Gastroesophageal sphincter (tissue), 4 donors: ENCODE measurements around the gene SCUBE3. TPM values are rescaled to one million over a fixed set of nuclear protein-coding genes. Genes with fewer than 3 reads are reported as not detected.
A peak's percentile ranks its signal among the peaks of the same experiment; 100 is the strongest.

ENCODE experiments used
- ATAC-seq: fragments of 150-250 bp; one replicate; pipeline ENCODE4 v1.9.1; 2016; ENCODE audit warnings: mild to moderate bottlenecking, moderate library complexity
- H3K27ac ChIP-seq, 4 donors: fragments of 200-600 bp; sonication (generic) in 3 of 4; 1 replicate in 3 of 4; 2 replicates in 1 of 4; pipeline ENCODE4 v1.5.1; 2016 to 2019
- H3K27me3 ChIP-seq: fragments of 200-600 bp; sonication (generic); one replicate; pipeline ENCODE4 v1.5.1; 2019
- H3K36me3 ChIP-seq, 2 donors: fragments of 200-600 bp; sonication (generic); one replicate each; pipeline ENCODE4 v1.5.1; 2019; ENCODE audit warnings: control low read depth in 1 of 2
- H3K4me1 ChIP-seq, 3 donors: fragments of 200-600 bp; sonication (generic); 1 replicate in 2 of 3; 2 replicates in 1 of 3; pipeline ENCODE4 v1.5.1; 2016 to 2019; ENCODE audit warnings: control low read depth in 2 of 3
- H3K4me3 ChIP-seq, 2 donors: fragments of 200-600 bp; sonication (generic); one replicate each; pipeline ENCODE4 v1.5.1; 2019; ENCODE audit warnings: mild to moderate bottlenecking in 1 of 2, moderate library complexity in 1 of 2
- H3K9me3 ChIP-seq, 3 donors: fragments of 200-600 bp; sonication (generic); one replicate each; pipeline ENCODE4 v1.5.1; 2017 to 2019; ENCODE audit warnings: control low read depth in 2 of 3
- EP300 ChIP-seq: sonication (generic); formaldehyde crosslinking; IDR thresholded peaks from one replicate; pipeline ENCODE4 v1.6.1; 2017; ENCODE audit warnings: antibody characterized with exemption, mild to moderate bottlenecking
- POLR2A ChIP-seq, 2 donors: fragments of 450-650 bp; IDR thresholded peaks; one replicate each; pipeline ENCODE4 v1.6.1; 2017; ENCODE audit warnings: antibody characterized with exemption in 2 of 2, mild to moderate bottlenecking in 2 of 2, moderate library complexity in 1 of 2
- POLR2AphosphoS5 ChIP-seq: sonication (generic); formaldehyde crosslinking; IDR thresholded peaks from one replicate; pipeline ENCODE4 v1.6.1; 2017; ENCODE audit warnings: antibody characterized with exemption
- WGBS, 2 donors: methylation state at CpG; one replicate each; pipeline ENCODE4 v1.1.5; 2018; ENCODE audit warnings: low coverage in 1 of 2; 5-methylcytosine and 5-hydroxymethylcytosine counted together
- total RNA-seq, 4 donors: library from RNA; depleted of rRNA; stranded (reverse); fragments of >200 nt; gene quantifications; one replicate each; pipeline ENCODE4 v1.1.0, GENCODE V29; 2016
- TF ChIP-seq, protein P1 (sequence below), 4 experiments: fragments of 200-600 bp in 2 of 4; fragments of 450-650 bp in 2 of 4; sonication (generic) in 1 of 4; IDR thresholded peaks; one replicate each; pipeline ENCODE4 v1.5.1; 2017 to 2019; ENCODE audit warnings: antibody characterized with exemption in 4 of 4, mild to moderate bottlenecking in 2 of 4, moderate library complexity in 2 of 4

SCUBE3 gene
- total RNA-seq = 1 to 10 TPM; 1.4 to 7.2 (median 3.0) TPM

DNA sequence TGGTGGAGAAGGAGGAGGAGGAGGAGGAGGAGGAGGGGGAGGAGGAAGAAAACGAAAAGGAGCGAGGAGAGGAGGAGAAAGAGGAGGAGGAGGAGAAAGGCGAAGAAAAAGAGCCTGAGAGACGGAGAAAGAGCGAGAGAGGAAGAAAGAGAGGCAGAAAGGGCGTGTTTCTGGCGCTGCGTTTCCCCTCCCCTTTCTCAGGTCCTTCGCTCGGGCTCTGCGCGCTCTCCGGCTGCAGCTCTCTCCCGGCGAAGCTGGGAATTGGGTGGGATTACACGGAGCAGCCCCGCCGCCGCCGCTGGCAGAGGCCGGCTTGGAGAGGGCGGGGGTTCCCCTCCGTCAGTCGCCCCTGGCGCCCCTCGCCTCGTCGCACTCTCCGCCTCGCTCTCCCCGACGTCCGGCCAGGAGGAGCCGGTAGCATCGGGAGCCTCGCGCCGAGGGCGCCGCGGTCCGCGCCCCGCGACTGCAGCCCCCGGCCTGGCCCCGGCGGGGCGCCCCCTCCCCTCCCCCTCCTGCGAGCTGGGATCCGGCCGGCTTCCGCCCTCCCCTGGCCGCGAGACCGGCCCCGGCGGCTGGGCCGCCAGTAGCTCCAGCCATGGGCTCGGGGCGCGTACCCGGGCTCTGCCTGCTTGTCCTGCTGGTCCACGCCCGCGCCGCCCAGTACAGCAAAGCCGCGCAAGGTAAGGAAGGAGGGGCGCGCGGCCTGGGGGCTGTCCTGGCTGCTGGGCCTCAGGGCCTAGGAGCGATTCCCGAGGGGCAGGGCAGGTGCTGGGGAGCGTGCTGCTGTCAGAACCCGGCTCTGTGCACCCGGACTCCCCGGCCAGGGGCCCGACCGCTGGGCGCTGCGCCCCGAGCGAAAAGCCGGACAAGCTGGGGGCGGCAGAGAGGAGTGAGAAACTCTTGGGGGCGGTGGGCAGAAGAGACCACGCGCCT, at the start of gene SCUBE3:
Gene SCUBE3 (plus strand): TSS at position 133 of the 933 bp plus-strand sequence. CDS start 463 bp downstream, at position 596.
- peak within 1 kb of the TSS in 2 of 4 donors; percentile 41 to 58 for H3K27ac ChIP-seq
- no peaks in the 10 kb centered on the region for H3K9me3 ChIP-seq
- peak; percentile 55 for ATAC-seq
- H3K4me3 ChIP-seq = peak within 1 kb of the TSS; percentile 43 to 68
- 0 to 1% methylated on average over 11 to 16 of the region's 89 CpGs for WGBS, 2 donors
- H3K27me3 ChIP-seq = peaks cover 60% of the 10 kb centered on the region
- TF ChIP-seq POLR2AphosphoS5 (no peak), POLR2A (IDR thresholded peaks at IDR 0.05) (no peak), EP300 (no peak)
- TF ChIP-seq, protein P1, sequence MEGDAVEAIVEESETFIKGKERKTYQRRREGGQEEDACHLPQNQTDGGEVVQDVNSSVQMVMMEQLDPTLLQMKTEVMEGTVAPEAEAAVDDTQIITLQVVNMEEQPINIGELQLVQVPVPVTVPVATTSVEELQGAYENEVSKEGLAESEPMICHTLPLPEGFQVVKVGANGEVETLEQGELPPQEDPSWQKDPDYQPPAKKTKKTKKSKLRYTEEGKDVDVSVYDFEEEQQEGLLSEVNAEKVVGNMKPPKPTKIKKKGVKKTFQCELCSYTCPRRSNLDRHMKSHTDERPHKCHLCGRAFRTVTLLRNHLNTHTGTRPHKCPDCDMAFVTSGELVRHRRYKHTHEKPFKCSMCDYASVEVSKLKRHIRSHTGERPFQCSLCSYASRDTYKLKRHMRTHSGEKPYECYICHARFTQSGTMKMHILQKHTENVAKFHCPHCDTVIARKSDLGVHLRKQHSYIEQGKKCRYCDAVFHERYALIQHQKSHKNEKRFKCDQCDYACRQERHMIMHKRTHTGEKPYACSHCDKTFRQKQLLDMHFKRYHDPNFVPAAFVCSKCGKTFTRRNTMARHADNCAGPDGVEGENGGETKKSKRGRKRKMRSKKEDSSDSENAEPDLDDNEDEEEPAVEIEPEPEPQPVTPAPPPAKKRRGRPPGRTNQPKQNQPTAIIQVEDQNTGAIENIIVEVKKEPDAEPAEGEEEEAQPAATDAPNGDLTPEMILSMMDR (IDR thresholded peaks at IDR 0.05) = no peak
- H3K36me3 ChIP-seq = no peaks in the 10 kb centered on the region
- H3K4me1 ChIP-seq = peaks cover 0 to 46% (median 10%) of the 10 kb centered on the region in 3 donors

DNA sequence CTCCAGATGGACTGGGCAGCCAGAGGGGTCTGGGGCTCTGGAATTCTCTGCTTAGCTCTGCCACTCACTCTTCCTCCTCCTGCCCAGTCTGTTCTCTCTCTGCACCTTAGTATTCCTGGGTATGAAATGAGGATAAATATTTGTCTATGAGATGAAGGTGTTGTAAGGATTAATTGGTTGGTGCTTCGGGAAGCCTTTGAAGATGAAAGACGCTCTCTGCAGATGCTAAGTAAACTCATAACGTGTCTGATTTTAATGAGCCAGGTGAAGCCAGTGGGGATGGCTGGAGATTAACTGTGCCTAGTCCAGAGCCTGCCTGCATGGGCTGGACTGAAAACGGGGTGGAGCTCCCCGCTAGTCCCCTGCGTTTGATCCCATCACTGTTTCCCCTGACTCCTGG, 49.5 kb upstream of the SCUBE3 start:
- WGBS, 2 donors = 75 to 100% methylated on average over 3 to 6 of the region's 6 CpGs
- TF ChIP-seq POLR2AphosphoS5 (no peak), EP300 (no peak), POLR2A (IDR thresholded peaks at IDR 0.05) (no peak)
- TF ChIP-seq, protein P1 (IDR thresholded peaks at IDR 0.05) = no peak
- H3K4me3 ChIP-seq = no peak overlapping the region
- H3K27me3 ChIP-seq = no peaks in the 10 kb centered on the region
- ATAC-seq = no peak
- no peaks in the 10 kb centered on the region for H3K36me3 ChIP-seq
- no peaks in the 10 kb centered on the region for H3K9me3 ChIP-seq
- no peak overlapping the region for H3K27ac ChIP-seq
- H3K4me1 ChIP-seq = peaks cover 0 to 13% (median 0%) of the 10 kb centered on the region in 3 donors

DNA sequence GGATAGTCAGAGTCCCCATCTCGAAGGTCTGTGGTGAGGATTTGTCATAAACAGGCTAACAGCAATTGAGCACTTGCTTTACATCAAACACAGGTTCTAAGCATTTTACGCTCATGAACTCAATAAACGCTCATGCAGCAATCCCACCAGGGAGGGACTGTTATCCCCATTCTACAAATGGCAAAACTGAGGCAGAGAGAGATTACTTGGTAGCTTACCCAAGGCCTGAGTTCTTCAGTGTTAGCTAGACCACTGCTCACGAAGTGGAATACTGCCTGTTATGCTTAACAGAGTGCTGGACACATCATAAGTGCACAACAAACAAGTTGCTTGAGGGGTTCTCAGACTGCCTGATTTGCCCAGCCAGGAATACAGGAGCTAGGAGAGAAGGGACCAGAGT, 48.9 kb upstream of the SCUBE3 start:
- no peaks in the 10 kb centered on the region for H3K9me3 ChIP-seq
- peaks cover 0 to 13% (median 0%) of the 10 kb centered on the region in 3 donors for H3K4me1 ChIP-seq
- H3K27me3 ChIP-seq = no peaks in the 10 kb centered on the region
- no peak overlapping the region for H3K4me3 ChIP-seq
- no peaks in the 10 kb centered on the region for H3K36me3 ChIP-seq
- H3K27ac ChIP-seq = no peak overlapping the region
- ATAC-seq = no peak
- 90 to 100% methylated on average over 4 of the region's 4 CpGs for WGBS, 2 donors
- TF ChIP-seq, protein P1 (IDR thresholded peaks at IDR 0.05) = no peak
- TF ChIP-seq POLR2A (IDR thresholded peaks at IDR 0.05) (no peak), POLR2AphosphoS5 (no peak), EP300 (no peak)

DNA sequence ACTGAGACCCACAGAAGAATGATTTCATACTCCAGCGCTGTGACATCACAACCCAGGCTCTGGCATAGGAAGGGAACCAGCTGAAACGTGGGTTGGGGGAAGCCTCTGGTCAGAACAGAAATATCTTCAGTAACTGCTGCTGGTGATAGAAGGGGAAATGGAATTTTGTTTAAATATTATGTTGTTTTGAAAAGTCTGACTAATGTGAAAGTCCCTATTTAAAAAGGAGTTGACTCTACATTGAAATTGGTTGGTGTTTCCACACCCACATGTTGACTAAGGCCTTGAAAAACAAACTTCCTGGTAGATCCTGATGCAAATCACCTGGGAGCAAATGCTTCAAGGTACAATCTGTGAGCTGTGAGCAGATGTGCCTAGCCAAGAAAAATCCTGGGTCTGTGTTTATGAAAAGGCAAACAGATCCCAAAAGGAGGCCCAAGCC, 48.1 kb upstream of the SCUBE3 start:
- 62 to 83% methylated on average over 2 of the region's 2 CpGs for WGBS, 2 donors
- TF ChIP-seq EP300 (no peak), POLR2AphosphoS5 (no peak), POLR2A (IDR thresholded peaks at IDR 0.05) (no peak)
- TF ChIP-seq, protein P1 (IDR thresholded peaks at IDR 0.05) = no peak
- no peaks in the 10 kb centered on the region for H3K36me3 ChIP-seq
- H3K9me3 ChIP-seq = no peaks in the 10 kb centered on the region
- no peak for ATAC-seq
- no peak overlapping the region for H3K27ac ChIP-seq
- H3K27me3 ChIP-seq = no peaks in the 10 kb centered on the region
- H3K4me3 ChIP-seq = no peak overlapping the region
- H3K4me1 ChIP-seq = peaks cover 0 to 13% (median 0%) of the 10 kb centered on the region in 3 donors
